ENCODE data around the gene PARD3B.

GRCh38 chr2:205361272-205361671, 816.0 kb downstream of the PARD3B start:
- no peak for TF ChIP-seq POLR2A (IDR thresholded peaks at IDR 0.05; ENCODE audit: low read length)
- no peak for TF ChIP-seq GATA1 (IDR thresholded peaks at IDR 0.05; ENCODE audit: low read depth, low read length)

Data from erythroblast (primary cell).